Stomach smooth muscle (tissue), 2 donors: ENCODE data around the gene CHL1.

Experiments used
- H3K27ac ChIP-seq: one replicate; pipeline ENCODE4 v1.7.0; 2013; ENCODE audit warnings: mild to moderate bottlenecking, low read length, inconsistent platforms
- H3K27me3 ChIP-seq, 2 donors: one replicate each; pipeline ENCODE4 v1.7.0; 2013; ENCODE audit warnings: low read length in 2 of 2; ENCODE audit not compliant: insufficient read depth in 2 of 2, control insufficient read depth in 1 of 2
- H3K36me3 ChIP-seq, 2 donors: one replicate each; pipeline ENCODE4 v1.7.0; 2013; ENCODE audit warnings: low read length in 2 of 2; ENCODE audit not compliant: control insufficient read depth in 2 of 2, insufficient read depth in 2 of 2
- H3K4me1 ChIP-seq: one replicate; pipeline ENCODE4 v1.7.0; 2013; ENCODE audit warnings: low read length; ENCODE audit not compliant: control insufficient read depth, insufficient read depth
- H3K4me3 ChIP-seq, 2 donors: one replicate each; pipeline ENCODE4 v1.7.0; 2013; ENCODE audit warnings: low read length in 2 of 2
- H3K9ac ChIP-seq, 2 donors: one replicate each; pipeline ENCODE4 v1.7.0; 2013; ENCODE audit warnings: low read length in 2 of 2, mild to moderate bottlenecking in 1 of 2
- H3K9me3 ChIP-seq, 2 donors: one replicate each; pipeline ENCODE4 v1.7.0; 2013; ENCODE audit warnings: low read length in 2 of 2; ENCODE audit not compliant: control insufficient read depth in 2 of 2
- donor health status: healthy.
- donor health status: Pancreatic carcinoma.

Gene CHL1

DNA sequence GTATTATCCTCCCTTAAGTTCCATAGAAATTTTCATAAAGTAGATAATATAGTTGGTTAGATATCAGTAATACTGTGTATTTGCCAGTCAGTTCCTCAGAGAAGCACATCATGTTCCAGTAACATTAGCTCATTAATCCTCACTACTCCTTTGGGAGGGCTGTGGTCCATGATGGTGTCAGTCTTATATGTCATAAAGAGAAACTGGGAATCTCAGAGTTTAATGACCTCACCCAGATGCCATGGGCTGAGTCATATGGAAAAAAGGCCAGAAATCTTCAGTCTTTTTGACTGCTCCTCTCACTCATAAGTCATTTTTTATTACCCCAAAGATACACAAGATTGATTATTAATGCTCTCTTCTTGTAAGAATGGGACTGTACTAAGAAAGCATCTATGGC lies 188.6 kb downstream of the CHL1 start:
- H3K4me1 ChIP-seq = no peaks in the 10 kb centered on the region
- H3K27ac ChIP-seq = no peak overlapping the region
- H3K9ac ChIP-seq = no peak overlapping the region
- H3K36me3 ChIP-seq = no peaks in the 10 kb centered on the region
- no peaks in the 10 kb centered on the region for H3K9me3 ChIP-seq
- no peak overlapping the region for H3K4me3 ChIP-seq
- no peaks in the 10 kb centered on the region for H3K27me3 ChIP-seq

DNA sequence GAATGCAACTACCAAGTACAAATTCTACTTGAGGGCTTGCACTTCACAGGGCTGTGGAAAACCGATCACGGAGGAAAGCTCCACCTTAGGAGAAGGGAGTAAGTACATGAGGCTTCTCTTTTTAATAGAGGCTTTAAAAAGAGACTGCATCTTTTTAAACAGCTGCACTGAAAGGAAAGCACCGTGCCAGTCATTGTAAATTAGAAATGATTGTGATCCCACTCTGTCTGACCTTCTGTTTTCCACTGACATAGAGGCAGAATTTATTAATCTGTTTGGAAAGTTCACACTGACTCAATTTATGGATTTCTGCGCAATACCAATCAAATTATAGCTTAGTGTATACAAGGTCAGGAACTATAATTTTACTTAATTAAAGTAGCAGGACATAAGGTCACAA lies 198.2 kb downstream of the CHL1 start:
- Histone ChIP-seq H3K9ac (no peak overlapping the region), H3K36me3 (no peaks in the 10 kb centered on the region), H3K27ac (no peak overlapping the region), H3K4me1 (no peaks in the 10 kb centered on the region), H3K9me3 (no peaks in the 10 kb centered on the region), H3K4me3 (no peak overlapping the region), H3K27me3 (no peaks in the 10 kb centered on the region)

DNA sequence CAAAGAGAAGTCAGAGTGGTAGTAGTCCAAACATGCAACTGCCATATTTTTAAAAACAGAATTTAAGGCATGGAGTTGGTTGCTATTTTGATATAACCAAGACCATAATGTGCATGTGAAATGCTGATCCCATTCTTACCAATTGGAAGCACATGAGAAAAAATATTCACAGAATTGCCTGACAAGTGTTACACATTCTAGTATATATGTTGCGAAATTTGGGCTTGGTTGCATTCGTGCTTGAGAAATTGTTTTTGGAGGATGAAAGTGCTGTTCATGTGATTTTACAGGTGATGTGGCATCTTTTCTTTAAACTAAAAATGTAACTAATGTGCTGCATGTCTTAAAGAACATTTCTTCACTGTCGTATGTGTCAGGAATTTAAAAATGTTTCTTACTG lies 199.7 kb downstream of the CHL1 start:
- Histone ChIP-seq H3K9me3 (no peaks in the 10 kb centered on the region), H3K4me1 (no peaks in the 10 kb centered on the region), H3K36me3 (no peaks in the 10 kb centered on the region), H3K9ac (no peak overlapping the region), H3K27me3 (no peaks in the 10 kb centered on the region), H3K4me3 (no peak overlapping the region), H3K27ac (no peak overlapping the region)

- H3K4me3 ChIP-seq = no peak overlapping the region
- no peaks in the 10 kb centered on the region for H3K27me3 ChIP-seq
- H3K9ac ChIP-seq = no peak overlapping the region
- H3K9me3 ChIP-seq = peaks cover 0 to 4% of the 10 kb centered on the region in 2 donors
- no peak overlapping the region for H3K27ac ChIP-seq
- H3K4me1 ChIP-seq = no peaks in the 10 kb centered on the region
- no peaks in the 10 kb centered on the region for H3K36me3 ChIP-seq
Observed at GRCh38 chr3:399647-400046, 203.1 kb downstream of the CHL1 start.

- H3K4me1 ChIP-seq = no peaks in the 10 kb centered on the region
- no peak overlapping the region for H3K27ac ChIP-seq
- H3K9me3 ChIP-seq = peaks cover 0 to 4% of the 10 kb centered on the region in 2 donors
- no peaks in the 10 kb centered on the region for H3K36me3 ChIP-seq
- peaks cover 0 to 3% of the 10 kb centered on the region in 2 donors for H3K27me3 ChIP-seq
- H3K9ac ChIP-seq = no peak overlapping the region
- H3K4me3 ChIP-seq = no peak overlapping the region
Observed at GRCh38 chr3:403826-404225, 207.3 kb downstream of the CHL1 start.

- no peak overlapping the region for H3K27ac ChIP-seq
- H3K4me1 ChIP-seq = no peaks in the 10 kb centered on the region
- H3K4me3 ChIP-seq = no peak overlapping the region
- peaks cover 2 to 3% of the 10 kb centered on the region in 2 donors for H3K27me3 ChIP-seq
- no peaks in the 10 kb centered on the region for H3K36me3 ChIP-seq
- no peaks in the 10 kb centered on the region for H3K9me3 ChIP-seq
- H3K9ac ChIP-seq = no peak overlapping the region
Observed at GRCh38 chr3:409011-409410, 212.4 kb downstream of the CHL1 start.

- Histone ChIP-seq H3K4me1 (no peaks in the 10 kb centered on the region), H3K9me3 (no peaks in the 10 kb centered on the region), H3K4me3 (no peak overlapping the region), H3K27ac (no peak overlapping the region), H3K36me3 (no peaks in the 10 kb centered on the region), H3K9ac (no peak overlapping the region), H3K27me3 (peaks cover 2 to 3% of the 10 kb centered on the region in 2 donors)
Observed at GRCh38 chr3:411226-411625, 214.7 kb downstream of the CHL1 start.

DNA sequence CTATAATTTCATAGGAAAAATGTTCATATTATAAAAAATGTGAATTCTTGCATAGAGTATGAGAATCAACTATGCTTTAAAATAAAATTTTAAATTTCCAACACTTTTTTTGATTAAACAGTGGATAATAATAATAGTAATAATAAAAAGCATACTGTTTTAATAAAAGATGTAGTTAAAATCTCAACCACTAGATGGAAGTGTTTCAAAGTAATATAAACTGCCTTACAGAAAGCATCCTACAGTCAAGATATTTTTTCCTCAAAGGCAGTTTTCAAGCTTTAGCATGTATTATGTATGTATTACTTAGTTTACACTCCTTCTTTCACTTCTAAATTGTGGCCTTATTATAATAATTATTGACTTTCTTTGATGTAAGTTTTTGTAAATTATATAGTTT lies 217.5 kb downstream of the CHL1 start:
- Histone ChIP-seq H3K36me3 (no peaks in the 10 kb centered on the region), H3K4me1 (no peaks in the 10 kb centered on the region), H3K9me3 (no peaks in the 10 kb centered on the region), H3K9ac (no peak overlapping the region), H3K27ac (no peak overlapping the region), H3K4me3 (no peak overlapping the region), H3K27me3 (peaks cover 0 to 2% of the 10 kb centered on the region in 2 donors)

DNA sequence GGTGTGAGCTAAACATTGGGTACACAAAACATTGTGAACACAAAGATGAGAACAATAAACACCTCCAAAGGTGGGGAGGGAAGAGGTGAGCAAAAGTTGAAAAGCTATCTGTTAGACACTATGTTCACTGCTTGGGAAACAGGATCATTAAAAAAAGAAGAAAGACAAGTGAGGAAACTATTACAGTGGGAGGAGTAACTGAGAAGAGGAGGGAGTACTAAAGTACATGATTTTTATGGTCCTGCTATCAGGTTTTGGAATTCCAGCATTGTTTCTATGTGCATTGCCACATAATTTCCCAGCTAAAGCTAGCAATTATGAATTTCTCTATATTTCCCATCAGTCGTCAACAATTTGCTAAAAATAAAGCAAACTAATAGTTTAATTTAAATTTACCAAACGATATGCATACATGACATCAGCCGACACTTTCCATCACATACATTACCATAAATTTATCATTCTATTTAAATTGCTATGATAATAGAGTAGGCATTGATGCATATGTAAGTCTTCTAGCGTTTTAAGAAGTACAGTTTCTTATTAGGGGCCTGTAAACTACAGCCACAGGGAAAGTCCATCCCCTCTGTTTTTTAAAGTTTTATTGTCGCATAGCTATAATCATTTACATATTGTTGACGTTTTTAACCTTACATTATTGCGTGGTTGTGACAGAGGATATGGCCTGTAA lies 221.8 kb downstream of the CHL1 start:
- no peak overlapping the region for H3K27ac ChIP-seq
- no peak overlapping the region for H3K4me3 ChIP-seq
- no peak overlapping the region for H3K9ac ChIP-seq
- no peaks in the 10 kb centered on the region for H3K27me3 ChIP-seq
- H3K4me1 ChIP-seq = no peaks in the 10 kb centered on the region
- H3K36me3 ChIP-seq = no peaks in the 10 kb centered on the region
- no peaks in the 10 kb centered on the region for H3K9me3 ChIP-seq

- no peak overlapping the region for H3K9ac ChIP-seq
- H3K4me3 ChIP-seq = no peak overlapping the region
- H3K36me3 ChIP-seq = no peaks in the 10 kb centered on the region
- no peaks in the 10 kb centered on the region for H3K27me3 ChIP-seq
- H3K4me1 ChIP-seq = no peaks in the 10 kb centered on the region
- no peaks in the 10 kb centered on the region for H3K9me3 ChIP-seq
- H3K27ac ChIP-seq = no peak overlapping the region
Observed at GRCh38 chr3:420584-420983, 224.0 kb downstream of the CHL1 start.

GRCh38 chr3:425079-425478 lies 228.5 kb downstream of the CHL1 start:
- H3K4me3 ChIP-seq = no peak overlapping the region
- no peaks in the 10 kb centered on the region for H3K36me3 ChIP-seq
- H3K4me1 ChIP-seq = no peaks in the 10 kb centered on the region
- H3K9me3 ChIP-seq = no peaks in the 10 kb centered on the region
- H3K27ac ChIP-seq = no peak overlapping the region
- no peaks in the 10 kb centered on the region for H3K27me3 ChIP-seq
- no peak overlapping the region for H3K9ac ChIP-seq
